NCI-H2196 treated with DMSO at 0.1 percent for 48 hours (cell line): Measurements from ENCODE around the gene PHF23.

Experiments used
- DNase-seq: peaks from one replicate; lab custom pipeline; 2025; ENCODE audit not compliant: unreplicated experiment; lab: John Stamatoyannopoulos, UW

The PHF23 gene

DNA sequence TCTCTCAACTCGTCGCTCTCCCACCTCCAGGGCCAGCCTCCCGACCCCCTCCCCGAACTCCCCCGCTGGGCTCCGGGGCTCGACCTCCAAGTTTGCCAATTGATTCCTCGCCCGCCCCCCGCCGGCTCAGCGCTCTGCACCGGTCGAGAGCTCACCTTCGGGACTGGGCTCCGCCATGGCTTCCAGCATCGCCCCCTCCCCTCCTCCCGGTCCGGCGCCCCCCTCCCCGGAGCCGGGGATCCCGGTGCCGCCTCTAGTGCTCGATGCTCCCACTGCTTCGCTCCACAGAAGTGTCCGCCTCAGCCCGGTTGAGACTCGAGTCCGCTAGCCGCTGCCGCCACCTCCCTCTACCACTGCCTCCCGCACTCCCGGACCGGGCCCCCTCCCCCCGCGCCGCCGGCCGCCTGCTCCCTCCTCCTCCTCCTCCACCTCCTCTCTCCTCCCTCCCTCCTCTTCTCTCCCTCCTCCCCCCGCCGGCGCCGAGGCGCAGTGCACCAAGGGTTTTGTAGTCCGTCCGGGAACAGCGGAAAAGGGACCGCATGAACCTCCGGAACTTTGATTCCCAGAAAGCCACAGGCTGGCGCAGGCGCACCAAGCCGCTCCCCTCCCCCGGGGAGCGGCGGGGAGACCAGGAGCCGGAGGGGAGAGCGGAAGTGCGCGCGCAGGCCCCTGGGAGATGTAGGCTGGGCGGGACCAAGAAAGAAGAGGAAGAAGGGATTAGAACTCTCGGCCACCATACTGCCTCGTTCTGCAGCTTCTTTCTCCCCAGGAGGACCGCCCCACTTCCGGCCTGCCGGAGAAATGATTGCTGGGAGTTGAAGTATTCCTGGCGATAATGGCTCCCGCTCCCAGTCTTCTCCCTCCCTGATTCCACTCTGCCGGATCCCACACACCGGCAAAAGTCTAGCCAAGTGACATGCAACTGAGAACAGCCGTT lies at the start of gene PHF23:
Gene PHF23, minus strand, starts transcription at position 367 of the 937 bp plus-strand sequence. Its CDS starts 178 bp downstream, at position 189.
- peak; percentile 91 for DNase-seq

DNA sequence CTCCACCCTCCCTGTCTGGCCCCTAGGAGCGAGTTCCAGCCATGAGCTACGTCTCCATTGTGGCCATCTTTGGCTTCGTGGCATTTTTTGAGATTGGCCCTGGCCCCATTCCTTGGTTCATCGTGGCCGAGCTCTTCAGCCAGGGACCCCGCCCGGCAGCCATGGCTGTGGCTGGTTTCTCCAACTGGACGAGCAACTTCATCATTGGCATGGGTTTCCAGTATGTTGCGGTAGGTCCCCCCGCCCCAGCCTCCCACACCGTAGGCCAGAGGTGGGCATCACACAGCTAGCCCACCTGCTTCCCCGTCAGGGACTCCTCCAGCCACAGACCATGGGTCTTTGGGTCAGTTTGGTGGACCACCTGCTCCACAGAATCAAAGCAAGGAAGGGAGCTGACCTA lies 46.4 kb upstream of the PHF23 start:
- no peak for DNase-seq

DNA sequence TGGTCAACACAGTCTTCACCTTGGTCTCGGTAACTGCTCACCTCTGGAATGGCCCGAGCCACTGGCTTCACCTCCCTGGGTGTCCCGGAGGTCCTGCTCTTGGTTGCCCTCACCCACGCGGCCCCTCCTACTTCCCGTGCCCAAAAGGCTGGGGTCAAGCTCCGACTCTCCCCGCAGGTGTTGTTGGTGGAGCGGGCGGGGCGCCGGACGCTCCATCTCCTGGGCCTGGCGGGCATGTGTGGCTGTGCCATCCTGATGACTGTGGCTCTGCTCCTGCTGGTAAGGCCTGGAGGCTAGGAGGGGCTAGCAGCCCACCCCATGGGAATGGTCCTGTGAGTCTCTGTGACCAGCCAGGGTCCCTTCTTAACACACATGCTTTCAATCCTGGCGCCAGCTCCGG lies 45.7 kb upstream of the PHF23 start:
- no peak for DNase-seq

DNA sequence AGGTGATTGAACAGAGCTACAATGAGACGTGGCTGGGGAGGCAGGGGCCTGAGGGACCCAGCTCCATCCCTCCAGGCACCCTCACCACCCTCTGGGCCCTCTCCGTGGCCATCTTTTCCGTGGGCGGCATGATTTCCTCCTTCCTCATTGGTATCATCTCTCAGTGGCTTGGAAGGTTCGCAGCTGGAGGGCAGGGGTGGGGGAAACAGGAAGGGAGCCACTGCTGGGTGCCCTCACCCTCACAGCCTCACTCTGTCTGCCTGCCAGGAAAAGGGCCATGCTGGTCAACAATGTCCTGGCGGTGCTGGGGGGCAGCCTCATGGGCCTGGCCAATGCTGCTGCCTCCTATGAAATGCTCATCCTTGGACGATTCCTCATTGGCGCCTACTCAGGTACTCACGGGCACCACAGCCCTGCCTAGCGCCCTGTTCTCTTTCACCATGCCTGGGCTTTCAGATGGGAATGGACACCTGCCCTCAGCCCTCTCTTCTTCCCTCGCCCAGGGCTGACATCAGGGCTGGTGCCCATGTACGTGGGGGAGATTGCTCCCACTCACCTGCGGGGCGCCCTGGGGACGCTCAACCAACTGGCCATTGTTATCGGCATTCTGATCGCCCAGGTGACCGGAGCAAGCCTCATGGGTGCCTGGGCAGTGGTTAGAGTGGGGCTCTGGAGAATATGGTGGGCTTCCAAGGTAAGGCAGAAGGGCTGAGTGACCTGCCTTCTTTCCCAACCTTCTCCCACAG lies 44.4 kb upstream of the PHF23 start:
- no peak for DNase-seq

DNA sequence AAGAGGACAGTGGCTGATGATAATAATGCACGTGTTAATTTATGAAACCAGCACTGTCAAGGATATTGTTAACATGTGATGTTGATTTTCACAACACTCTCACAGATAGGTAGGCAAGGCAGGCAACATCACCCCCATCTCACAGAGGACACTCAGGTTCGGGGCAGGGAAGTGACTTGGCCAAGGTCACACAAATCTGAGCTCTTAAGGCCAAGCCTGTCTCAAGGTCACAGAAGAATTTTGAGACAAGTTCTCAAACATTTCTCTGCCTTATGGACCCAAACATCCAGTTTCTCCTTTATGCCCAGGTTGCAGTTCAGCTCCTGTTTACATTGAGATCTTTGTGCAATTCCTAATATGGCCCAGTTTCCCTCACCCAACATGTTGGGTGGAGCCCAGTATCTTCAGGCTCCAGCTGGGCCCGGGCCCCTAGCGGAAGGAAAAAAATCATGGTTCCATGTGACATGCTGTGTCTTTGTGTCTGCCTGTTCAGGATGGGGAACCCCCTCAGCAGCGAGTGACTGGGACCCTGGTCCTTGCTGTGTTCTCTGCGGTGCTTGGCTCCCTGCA lies 43.6 kb upstream of the PHF23 start:
- DNase-seq = no peak

DNA sequence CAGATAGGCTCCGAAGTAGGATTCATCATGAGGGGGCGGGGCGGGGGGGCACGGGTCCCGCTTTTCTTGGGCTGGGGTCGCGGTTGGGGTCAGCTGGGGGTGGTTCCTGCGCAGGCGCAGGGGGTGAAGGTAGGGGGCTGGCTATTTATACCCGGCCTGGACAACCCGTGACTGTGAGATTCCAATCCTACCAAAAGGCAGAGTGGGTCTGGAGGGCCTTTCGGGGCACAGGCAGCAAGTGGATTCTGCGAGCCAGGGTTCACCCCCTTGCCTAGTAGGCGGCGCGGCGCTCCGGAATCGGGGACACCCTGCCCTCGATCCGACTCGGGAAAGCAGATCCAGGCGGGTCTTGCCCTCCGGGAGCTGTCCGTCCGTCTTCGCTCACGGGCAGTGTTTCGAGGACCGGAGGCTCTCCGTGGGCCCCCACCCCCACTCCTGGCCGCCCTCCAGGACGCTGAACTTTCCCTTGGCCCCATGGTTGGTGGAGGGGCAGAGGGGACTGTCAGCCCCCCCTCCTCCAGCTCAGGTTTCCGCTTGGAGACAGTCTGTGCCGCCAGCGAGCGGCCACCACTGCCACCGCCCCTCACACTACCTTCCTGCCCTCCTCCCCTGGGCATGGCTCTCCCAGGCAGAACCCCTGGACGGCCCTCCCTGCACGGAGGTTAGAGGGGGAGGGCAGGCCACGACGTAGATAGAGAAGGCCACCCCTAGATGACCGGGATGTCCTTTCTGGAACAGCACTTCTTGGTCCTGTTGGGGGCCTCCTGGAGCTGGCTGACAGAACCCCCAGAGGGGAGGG lies 42.9 kb upstream of the PHF23 start:
- no peak for DNase-seq

DNA sequence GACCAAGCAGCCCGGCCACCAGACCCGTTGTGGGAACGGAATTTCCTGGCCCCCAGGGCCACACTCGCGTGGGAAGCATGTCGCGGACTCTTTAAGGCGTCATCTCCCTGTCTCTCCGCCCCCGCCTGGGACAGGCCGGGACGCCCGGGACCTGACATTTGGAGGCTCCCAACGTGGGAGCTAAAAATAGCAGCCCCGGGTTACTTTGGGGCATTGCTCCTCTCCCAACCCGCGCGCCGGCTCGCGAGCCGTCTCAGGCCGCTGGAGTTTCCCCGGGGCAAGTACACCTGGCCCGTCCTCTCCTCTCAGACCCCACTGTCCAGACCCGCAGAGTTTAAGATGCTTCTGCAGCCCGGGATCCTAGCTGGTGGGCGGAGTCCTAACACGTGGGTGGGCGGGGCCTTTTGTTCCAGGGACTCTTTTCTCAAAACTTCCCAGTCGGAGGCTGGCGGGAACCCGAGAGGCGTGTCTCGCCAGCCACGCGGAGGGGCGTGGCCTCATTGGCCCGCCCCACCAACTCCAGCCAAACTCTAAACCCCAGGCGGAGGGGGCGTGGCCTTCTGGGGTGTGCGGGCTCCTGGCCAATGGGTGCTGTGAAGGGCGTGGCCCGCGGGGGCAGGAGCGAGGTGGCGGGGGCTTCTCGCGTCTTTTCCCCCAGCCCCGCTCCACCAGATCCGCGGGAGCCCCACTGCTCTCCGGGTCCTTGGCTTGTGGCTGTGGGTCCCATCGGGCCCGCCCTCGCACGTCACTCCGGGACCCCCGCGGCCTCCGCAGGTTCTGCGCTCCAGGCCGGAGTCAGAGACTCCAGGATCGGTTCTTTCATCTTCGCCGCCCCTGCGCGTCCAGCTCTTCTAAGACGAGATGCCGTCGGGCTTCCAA lies 42.1 kb upstream of the PHF23 start, which contains the start of gene SLC2A4:
Gene SLC2A4, plus strand, starts transcription at position 645 of the 879 bp plus-strand sequence. Its CDS starts 217 bp downstream, at position 862.
- DNase-seq = peak; percentile 72

DNA sequence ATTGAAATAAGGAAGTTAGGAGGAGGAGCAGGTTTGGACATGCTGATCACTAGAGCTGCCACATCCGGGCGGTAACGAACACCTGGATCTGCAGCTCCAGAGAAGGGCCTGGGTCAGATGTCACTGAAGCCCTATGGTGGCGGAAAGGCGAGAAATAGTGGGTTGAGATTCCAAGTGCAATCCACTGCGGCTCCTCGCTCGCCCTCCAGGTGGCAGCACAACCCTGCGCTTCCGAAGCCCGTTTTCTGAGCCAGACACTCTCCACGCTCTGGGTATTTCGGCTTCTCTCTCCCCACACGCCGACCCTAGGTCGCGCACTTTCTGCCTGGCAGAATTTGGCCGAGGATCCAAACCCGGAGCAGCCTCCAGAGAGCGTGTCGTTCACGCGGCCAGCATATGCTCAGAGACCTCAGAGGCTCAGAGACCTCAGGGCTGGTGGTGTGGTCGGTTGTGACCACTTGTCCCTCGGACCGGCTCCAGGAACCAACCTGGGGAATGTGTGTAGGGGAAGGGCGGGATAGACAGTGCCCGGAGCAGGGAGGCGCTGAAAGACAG lies 41.3 kb upstream of the PHF23 start:
- peak; percentile 83 for DNase-seq

DNA sequence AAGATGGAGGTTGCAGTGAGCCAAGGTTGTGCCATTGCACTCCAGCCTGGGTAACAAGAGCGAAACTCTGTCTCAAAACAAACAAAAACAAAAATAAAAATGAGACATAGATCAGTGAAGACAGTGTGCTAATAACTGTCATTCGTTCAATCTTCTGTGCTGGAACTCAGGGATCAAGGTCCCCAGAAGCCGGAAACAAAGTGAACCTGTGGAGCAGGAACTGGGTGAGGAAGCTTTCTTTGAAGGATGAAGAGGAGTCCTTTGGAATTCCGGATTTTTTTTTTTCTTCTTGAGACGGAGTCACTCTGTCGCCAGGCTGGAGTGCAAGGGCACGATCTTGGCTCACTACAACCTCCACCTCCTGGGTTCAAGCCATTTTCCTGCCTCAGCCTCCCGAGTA lies 40.2 kb upstream of the PHF23 start:
- no peak for DNase-seq

DNA sequence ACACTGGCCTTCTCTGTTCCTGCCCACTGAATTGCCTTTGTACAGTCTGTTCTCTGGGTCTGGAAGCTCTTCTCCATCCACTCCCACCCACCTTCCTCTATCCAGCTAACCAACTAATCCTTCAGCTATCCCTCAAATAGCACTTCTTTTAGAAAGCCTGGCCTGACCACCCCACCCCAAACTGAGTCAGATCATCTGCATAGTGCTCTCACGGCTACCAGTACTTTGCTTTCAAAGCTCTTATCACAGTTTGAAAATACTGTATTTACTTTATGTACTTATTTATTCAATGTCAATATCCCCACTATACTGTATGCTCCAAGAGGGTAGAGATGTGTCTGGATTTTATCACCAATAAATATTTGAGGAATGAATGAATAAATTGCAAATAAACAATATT lies 27.5 kb upstream of the PHF23 start:
- no peak for DNase-seq

DNA sequence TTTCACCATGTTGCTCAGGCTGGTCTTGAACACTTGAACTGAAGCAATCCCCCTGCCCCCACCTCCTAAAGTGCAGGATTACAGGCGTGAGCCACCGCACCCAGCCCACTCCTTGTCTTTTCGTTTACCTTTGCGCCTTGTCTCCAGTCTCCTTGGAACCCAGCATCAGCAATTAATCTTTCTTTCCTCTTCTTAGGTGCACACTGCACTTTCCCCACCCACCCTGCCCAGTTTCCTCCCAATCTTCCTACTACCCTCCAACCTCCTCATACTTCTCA lies 24.5 kb upstream of the PHF23 start:
- DNase-seq = no peak

DNA sequence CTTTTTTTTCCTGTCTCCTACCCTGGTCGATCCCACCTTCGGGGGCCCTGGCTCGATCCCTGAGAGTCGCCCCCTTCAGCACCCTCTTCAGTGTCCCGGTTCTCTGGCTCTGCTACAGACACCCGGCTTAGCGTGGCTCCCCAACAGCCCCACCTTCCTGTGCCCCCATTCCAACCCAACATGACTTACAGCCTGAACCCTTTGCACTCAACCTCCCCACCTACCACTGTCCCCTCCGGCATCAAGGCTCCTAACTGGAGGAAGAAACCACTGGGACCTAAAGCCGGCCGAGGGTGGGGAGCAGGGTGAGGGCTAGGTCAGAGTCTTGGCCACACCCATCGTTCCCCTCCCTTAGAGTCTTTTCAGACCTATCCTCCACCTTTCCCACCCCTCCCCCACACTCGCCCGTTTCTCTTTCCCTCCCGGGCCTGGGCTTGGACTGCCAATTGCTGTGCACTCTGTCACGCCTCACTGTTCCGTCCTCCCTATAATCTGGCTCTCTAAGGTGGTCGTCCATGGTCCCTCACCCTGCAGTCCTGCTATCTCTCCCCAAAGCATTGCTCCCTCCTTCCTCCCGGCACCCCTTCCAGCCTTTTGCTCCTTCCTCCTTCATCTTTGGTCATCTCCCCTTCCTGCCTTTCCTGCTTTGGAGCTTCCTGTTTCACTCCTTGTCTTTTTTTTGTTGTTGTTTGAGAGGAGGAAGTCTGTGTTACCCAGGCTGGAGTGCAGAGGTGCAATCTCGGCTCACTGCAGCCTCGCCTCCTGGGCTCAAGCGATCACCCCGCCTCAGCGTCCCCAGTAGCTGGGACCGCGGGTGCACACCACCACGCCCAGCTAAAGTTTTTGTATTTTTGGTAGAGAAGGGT lies 23.9 kb upstream of the PHF23 start:
- DNase-seq = peak; percentile 10

DNA sequence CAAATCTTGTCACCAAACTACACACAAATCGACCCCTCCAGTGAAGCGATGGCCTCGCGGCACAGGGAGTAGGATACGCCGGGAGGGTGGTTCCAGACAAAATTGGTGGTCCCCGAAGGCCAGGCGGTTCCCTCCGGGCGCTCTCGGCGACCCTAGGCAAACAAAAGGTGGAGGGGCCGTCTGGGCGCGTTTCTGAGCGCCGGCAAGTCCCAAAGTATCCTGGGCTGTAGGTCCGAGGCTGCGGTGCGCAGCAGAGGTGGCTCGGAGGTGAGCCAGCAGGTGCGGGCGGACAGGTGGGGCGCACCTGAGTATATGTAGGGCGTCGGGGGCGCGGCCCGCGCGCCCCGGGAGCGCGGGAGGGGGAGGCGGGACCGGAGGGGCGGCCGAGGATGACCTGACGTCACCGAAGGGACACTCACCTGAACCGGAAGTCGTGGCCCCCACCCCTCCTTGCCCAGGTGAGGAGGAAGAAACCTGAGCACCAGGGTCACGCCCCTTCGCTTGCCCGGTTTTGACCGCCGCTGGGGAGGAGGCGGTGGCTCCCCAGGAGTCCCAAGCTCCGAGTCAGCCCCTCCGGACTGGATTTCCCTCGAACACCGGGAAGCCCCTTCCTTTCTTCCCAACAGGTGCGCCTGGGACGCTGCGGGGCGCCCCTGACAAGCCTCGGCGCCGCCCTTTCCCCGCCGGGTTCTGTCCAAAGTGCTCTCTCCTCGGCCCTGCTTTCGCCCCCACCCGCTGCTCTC lies 23.1 kb upstream of the PHF23 start, which contains the start of gene CLDN7:
Gene CLDN7, minus strand, starts transcription at position 287 of the 743 bp plus-strand sequence. CDS start 435 bp downstream, outside the sequence.
- DNase-seq = peak; percentile 53

DNA sequence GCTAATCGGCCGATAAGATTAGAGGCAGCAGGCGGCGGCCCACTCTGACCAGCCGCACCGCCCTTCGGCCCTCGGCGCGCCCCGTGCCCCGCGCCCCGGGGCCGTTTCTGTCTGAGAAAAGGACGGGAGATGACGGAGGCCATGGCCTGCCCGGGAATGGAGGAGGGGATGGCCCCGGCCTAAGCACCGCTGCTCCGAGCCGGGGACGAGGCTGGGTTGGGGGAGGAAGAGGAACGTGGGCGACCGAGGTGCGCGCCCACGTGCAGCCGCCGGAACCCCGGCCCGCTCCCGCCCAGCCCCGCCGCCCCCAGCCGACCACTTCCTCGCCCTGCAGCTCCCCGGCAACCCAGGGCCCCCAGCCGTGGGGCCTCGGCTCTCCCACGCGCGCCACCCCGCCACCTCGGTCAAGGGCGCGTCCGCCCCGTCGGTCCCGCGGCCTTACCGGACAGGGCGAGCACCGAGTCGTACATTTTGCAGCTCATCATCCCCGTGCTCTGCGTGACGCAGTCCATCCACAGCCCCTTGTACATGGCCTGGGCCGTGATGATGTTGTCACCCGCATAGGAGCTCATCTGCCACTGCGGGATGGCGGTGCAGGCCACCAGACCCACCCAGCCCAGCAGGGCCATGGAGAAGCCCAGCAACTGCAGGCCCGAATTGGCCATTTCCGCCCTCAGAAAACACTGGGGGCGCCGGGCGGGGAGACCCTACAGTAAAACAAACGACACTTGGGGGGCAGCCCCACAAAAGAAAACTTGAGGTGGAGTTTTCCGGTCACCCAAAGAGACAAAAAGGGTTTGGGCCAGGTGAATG lies 22.3 kb upstream of the PHF23 start:
- DNase-seq = no peak

DNA sequence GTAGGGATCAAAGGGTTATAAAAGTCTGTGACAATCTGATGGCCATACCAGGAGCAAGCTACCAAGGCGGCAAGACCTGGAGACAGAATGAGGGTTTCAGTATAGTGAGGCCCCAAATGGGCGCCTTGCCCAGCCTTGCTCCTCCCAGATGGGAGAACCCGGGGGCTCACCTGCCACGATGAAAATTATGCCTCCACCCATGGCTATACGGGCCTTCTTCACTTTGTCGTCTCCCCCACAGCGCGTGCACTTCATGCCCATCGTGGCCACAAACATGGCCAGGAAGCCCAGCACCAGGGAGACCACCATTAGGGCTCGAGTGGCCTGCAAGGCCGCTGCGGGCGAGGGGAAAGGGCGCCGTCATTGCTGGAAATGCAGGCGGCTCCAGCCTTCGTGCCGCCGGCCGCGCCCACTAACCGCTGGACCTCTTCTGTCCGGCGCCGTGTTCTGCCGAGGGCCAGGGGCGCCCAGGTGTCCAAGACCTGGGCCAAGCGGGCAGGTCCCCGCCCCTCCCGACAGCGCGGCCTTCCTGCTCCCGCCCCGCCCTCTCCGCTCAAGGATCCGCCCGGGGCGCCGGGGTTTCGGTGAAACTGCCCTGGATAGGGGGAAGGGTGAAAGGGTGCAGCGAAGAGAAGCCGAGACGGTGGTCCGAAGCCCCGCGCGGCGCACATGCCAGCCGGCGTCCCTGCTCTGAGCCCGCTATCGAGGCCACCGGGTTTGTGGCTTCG lies 21.6 kb upstream of the PHF23 start:
- DNase-seq = no peak

DNA sequence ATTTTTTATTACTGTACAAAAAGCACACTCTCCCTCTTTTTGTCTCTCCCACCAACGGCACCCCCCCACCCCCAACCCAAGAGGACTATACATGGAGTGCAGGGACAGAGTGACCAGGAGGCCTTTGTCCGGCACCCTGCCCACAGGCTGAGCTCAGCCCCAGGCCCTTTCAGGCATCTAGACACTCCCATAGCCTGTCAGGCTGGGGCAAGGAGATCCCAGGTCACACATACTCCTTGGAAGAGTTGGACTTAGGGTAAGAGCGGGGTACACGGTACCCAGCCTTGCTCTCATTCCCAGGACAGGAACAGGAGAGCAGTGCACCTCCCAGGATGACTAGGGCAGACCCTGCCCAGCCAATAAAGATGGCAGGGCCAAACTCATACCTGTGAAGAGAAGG lies 20.9 kb upstream of the PHF23 start:
- DNase-seq = no peak

DNA sequence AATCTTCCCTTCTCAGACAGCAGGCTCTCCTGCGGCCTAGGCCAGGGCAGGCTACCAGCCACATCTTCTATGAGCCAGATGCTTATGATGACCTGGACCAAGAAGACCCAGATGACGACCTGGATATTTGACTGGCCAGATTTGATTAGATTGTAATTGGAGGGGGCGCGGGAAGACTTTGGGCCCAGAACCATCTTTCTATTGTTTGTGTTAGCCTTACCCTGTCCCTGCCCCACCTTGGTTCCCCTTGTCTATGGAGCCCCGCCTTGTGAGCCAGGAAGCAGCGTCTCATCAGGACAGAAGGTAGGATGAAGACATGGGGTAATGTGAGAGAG lies 20.3 kb upstream of the PHF23 start:
- no peak for DNase-seq
